Activated CD8-positive, alpha-beta T cell treated with anti-CD3 and anti-CD28 coated beads for 36 hours (primary cell): Measurements from ENCODE around the gene ITPR2. TPM values are rescaled to one million over a fixed set of nuclear protein-coding genes. Genes with fewer than 3 reads are reported as not detected.
A peak's percentile ranks its signal among the peaks of the same experiment; 100 is the strongest.

ENCODE experiments used
- ATAC-seq: fragments of 200-7000 bp; cut with Tn5 transposase; one replicate; pipeline ENCODE4 v1.10.0; 2021; ENCODE audit warnings: mild to moderate bottlenecking, moderate library complexity
- CTCF ChIA-PET: fragments of 350-600 bp; sonication (Branson Sonifier 250); formaldehyde crosslinking; loops from one replicate; lab custom pipeline; 2021; ENCODE audit warnings: antibody characterized with exemption; lab: Charles Lee
- POLR2A ChIA-PET: fragments of 350-600 bp; sonication (Branson Sonifier 250); formaldehyde crosslinking; loops from one replicate; lab custom pipeline; 2021; ENCODE audit warnings: antibody characterized with exemption; lab: Charles Lee
- DNase-seq: peaks from one replicate; pipeline ENCODE4 v3.0.0-alpha.2; 2020
- H3K27ac Mint-ChIP-seq: one replicate; pipeline ENCODE4 v1.8.0; 2021; ENCODE audit warnings: mild to moderate bottlenecking, mixed read lengths
- H3K27me3 Mint-ChIP-seq: one replicate; pipeline ENCODE4 v1.8.0; 2021; ENCODE audit warnings: mixed read lengths
- H3K36me3 Mint-ChIP-seq: one replicate; pipeline ENCODE4 v1.8.0; 2021; ENCODE audit warnings: low read depth, mixed read lengths
- H3K4me1 Mint-ChIP-seq: one replicate; pipeline ENCODE4 v1.8.0; 2021; ENCODE audit warnings: low read depth, mixed read lengths
- H3K4me3 Mint-ChIP-seq: one replicate; pipeline ENCODE4 v1.8.0; 2021; ENCODE audit warnings: mild to moderate bottlenecking, moderate library complexity, mixed read lengths
- H3K9me3 Mint-ChIP-seq: one replicate; pipeline ENCODE4 v1.8.0; 2021; ENCODE audit warnings: mixed read lengths
- intact Hi-C: fragments of 100-400 bp; cut with micrococcal nuclease; formaldehyde crosslinking; loops from one replicate; pipeline ENCODE4 v1.10.0; 2022
- total RNA-seq, 2 experiments: library from RNA; stranded (reverse); gene quantifications; one replicate each; pipeline ENCODE4 v1.2.3, GENCODE V29; 2021
- TF ChIP-seq, protein P1 (sequence below): fragments of 200-600 bp; IDR thresholded peaks from one replicate; pipeline ENCODE4 v1.8.0; 2022; ENCODE audit warnings: antibody characterized with exemption, mild to moderate bottlenecking

Gene ITPR2
- total RNA-seq, 2 experiments from 2014 or later: 38.9 to 41.2 TPM

DNA sequence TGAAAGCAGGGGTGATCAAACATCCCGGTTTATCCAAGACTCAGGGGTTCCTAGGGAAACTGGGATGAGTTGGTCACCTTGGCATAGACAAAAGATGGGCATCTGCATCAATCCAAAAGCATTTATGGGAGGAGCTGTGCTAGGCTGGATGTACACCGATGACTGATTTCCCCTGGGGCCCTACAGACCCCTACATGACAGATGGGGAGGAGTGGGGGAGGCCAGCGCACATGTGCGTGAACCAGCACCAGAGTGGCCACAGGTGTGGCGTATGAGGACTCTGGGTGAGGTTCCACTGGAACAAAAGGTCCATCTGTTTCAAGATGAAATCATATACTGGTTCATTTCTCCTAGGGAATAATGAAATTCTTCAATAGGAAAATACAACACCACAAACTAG, 210.4 kb downstream of the ITPR2 start:
- POLR2A ChIA-PET: no interaction called here
- H3K4me1 Mint-ChIP-seq: peaks cover 6% of the 10 kb centered on the region
- H3K4me3 Mint-ChIP-seq: no peak overlapping the region
- H3K9me3 Mint-ChIP-seq: no peaks in the 10 kb centered on the region
- CTCF ChIA-PET: interaction anchor here (0.6 kb wide), 1 partner anchor 79 kb away, joined by 3 read pairs; no protein-coding TSS in a partner anchor
- no peaks in the 10 kb centered on the region for H3K27me3 Mint-ChIP-seq
- TF ChIP-seq, protein P1, sequence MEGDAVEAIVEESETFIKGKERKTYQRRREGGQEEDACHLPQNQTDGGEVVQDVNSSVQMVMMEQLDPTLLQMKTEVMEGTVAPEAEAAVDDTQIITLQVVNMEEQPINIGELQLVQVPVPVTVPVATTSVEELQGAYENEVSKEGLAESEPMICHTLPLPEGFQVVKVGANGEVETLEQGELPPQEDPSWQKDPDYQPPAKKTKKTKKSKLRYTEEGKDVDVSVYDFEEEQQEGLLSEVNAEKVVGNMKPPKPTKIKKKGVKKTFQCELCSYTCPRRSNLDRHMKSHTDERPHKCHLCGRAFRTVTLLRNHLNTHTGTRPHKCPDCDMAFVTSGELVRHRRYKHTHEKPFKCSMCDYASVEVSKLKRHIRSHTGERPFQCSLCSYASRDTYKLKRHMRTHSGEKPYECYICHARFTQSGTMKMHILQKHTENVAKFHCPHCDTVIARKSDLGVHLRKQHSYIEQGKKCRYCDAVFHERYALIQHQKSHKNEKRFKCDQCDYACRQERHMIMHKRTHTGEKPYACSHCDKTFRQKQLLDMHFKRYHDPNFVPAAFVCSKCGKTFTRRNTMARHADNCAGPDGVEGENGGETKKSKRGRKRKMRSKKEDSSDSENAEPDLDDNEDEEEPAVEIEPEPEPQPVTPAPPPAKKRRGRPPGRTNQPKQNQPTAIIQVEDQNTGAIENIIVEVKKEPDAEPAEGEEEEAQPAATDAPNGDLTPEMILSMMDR: no peak
- DNase-seq (no peak), ATAC-seq (no peak)
- intact Hi-C loops: no loop called here
- peaks cover 38% of the 10 kb centered on the region for H3K36me3 Mint-ChIP-seq
- no peak overlapping the region for H3K27ac Mint-ChIP-seq

DNA sequence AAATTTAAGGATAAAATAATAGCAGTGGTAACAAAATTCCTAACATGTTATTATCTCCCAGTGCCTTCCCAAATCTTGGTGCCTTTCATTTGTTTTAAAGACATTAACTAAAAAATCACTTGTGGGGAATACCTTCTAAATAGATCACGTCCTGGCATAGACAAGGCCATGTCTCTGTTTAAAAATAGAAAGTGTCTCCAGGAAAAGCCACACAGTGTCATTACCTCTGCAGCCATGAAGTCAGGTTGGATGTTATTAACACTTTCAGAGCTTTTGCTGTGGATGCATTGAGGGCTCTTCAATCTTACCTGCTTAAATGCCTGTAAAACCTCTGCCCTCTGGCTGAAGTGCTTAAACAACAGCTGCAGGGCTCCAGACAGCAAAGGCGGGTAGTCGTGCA, 211.1 kb downstream of the ITPR2 start:
- peaks cover 6% of the 10 kb centered on the region for H3K4me1 Mint-ChIP-seq
- ChIA-PET CTCF (no interaction called here), POLR2A (no interaction called here)
- no peak for DNase-seq
- no peak for ATAC-seq
- no peaks in the 10 kb centered on the region for H3K9me3 Mint-ChIP-seq
- intact Hi-C loops: no loop called here
- TF ChIP-seq, protein P1: no peak
- no peaks in the 10 kb centered on the region for H3K27me3 Mint-ChIP-seq
- no peak overlapping the region for H3K27ac Mint-ChIP-seq
- H3K36me3 Mint-ChIP-seq: peaks cover 33% of the 10 kb centered on the region
- H3K4me3 Mint-ChIP-seq: no peak overlapping the region

DNA sequence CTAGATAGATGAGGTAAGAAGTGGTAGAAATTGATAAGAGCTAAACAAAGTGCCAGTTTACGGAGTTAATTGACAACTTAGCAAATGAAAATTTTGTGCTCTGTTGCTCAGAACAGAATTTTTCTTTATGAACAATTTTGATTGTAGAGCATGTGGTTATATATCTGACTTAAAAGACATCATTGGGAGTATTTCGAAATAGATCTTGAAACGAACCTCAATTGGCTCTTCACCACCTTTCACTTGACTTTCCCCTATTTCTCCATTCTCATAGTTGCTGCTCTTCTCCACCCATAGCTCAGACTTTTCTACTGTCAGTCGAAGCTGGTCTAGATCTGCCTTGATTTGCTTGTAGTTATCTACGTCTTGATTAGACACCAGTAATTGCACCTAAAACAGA, 212.1 kb downstream of the ITPR2 start:
- TF ChIP-seq, protein P1: no peak
- ChIA-PET POLR2A (no interaction called here), CTCF (interaction anchor here (1.2 kb wide), 1 partner anchor 187 kb away, joined by 3 read pairs; no protein-coding TSS in a partner anchor)
- H3K4me3 Mint-ChIP-seq: no peak overlapping the region
- DNase-seq (no peak), ATAC-seq (no peak)
- no peaks in the 10 kb centered on the region for H3K27me3 Mint-ChIP-seq
- peaks cover 27% of the 10 kb centered on the region for H3K36me3 Mint-ChIP-seq
- H3K27ac Mint-ChIP-seq: no peak overlapping the region
- intact Hi-C loops: no loop called here
- H3K4me1 Mint-ChIP-seq: peaks cover 3% of the 10 kb centered on the region
- no peaks in the 10 kb centered on the region for H3K9me3 Mint-ChIP-seq

DNA sequence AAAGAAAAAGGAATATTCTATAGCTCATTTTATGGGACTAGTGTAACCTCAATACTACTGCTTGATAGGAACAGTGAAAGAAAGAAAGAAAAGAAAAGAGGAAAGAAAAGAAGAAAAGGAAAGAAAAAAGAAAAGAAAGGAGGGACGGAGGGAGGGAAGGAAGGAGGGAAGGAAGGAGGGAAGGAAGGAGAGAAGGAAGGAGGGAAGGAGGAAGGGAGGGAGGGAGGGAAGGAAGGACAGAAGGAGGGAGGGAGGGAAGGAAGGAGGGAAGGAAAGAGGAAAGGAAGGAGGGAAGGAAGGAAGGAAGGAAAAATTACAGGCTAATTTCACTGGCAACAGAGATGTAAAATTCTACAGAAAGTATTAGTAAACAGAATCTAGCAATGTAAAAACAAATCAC, 215.5 kb downstream of the ITPR2 start:
- intact Hi-C loops: loop anchor here (10.0 kb wide), 1 partner anchor 503 kb away; no protein-coding TSS in a partner anchor
- peaks cover 18% of the 10 kb centered on the region for H3K36me3 Mint-ChIP-seq
- POLR2A ChIA-PET: interaction anchor here (0.7 kb wide), 1 partner anchor 215 kb away, joined by 3 read pairs; no protein-coding TSS in a partner anchor

DNA sequence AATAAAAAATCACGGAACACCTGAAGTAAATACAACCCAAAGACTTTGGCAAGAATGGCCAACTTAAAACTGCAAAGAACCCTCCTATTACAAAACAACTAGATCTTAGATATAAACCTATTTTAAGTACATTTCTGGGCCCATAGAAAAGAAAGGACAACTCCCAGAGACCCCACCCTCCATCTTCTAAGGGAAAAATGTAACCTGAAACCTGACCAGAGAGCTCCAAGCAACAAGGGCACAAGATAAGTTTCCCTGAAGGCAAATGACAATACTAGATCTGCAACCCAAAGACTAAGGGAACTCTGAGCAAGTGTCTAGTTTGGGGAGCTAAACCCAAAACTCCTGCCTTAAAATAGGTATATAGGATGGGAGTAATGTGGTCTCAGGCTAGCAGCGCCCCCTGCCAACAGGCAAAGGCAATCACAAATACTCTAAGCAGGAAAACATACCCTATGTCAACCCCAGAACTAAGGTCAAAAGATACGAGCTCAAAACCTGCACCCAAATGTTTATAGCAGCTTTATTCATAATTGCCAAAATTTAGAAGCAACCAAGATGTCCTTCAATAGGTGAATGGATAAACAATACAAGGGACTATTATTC, 218.9 kb downstream of the ITPR2 start:
- POLR2A ChIA-PET: no interaction called here
- no peak overlapping the region for H3K4me3 Mint-ChIP-seq
- H3K36me3 Mint-ChIP-seq: peaks cover under 1% of the 10 kb centered on the region
- no peak overlapping the region for H3K27ac Mint-ChIP-seq
- no peaks in the 10 kb centered on the region for H3K9me3 Mint-ChIP-seq
- DNase-seq (peak; percentile 33), ATAC-seq (no peak)
- no peaks in the 10 kb centered on the region for H3K4me1 Mint-ChIP-seq
- CTCF ChIA-PET: interaction anchor here (0.6 to 2.1 kb wide), 12 partner anchors 9 to 498 kb away, joined by 3 to 11 read pairs (median 4); no protein-coding TSS in a partner anchor
- no peaks in the 10 kb centered on the region for H3K27me3 Mint-ChIP-seq
- intact Hi-C loops: loop anchor here (10.0 kb wide), 1 partner anchor 499 kb away; no protein-coding TSS in a partner anchor
- TF ChIP-seq, protein P1: peak; percentile 60

More for the DNA sequence above, 215.5 kb downstream of the ITPR2 start:
- Mint-ChIP-seq H3K27me3 (no peaks in the 10 kb centered on the region), H3K4me3 (no peak overlapping the region), H3K9me3 (no peaks in the 10 kb centered on the region), H3K27ac (no peak overlapping the region), H3K4me1 (no peaks in the 10 kb centered on the region)
- CTCF ChIA-PET: no interaction called here
- DNase-seq: no peak
- TF ChIP-seq, protein P1: no peak
- no peak for ATAC-seq
